Islet precursor cell (in vitro differentiated cells): ENCODE measurements around the gene HOXC4.
"Not testable (repeated sequence)": the region's sequence is repeated elsewhere in the genome, so short reads cannot be mapped to it uniquely, and the experiment has no call there.

Source experiments
- DNase-seq: peaks from one replicate; pipeline ENCODE4 v3.0.0-alpha.2; 2018

HOXC4 gene

DNA sequence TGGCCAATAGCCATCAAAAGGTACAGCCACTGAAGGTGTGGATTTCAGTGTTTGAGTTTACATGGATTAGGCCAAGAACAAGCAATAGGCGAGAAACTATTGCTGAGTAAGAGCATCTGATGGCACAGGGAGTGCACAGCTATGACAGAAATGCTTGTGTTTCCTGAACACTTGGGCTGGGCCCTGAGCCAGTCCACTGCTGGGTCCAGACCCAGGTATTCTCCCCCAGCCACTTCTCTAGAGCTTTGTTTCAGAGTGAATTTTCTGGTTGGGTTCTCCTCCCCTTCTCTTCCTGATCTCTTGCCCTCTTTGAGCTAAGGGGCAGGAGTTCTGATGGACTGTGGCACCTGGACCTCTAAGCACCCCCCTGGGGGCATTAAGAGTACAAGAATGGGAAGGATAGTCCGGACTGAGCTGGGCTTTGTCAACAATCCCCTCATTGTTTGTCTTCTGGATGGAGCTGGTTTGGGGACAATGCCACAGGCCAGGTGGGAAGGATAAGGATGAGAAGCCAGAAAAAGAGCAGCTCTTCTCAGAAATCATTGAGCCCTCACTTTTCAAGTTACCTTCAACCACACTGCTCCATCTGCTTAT lies 12.4 kb upstream of the HOXC4 start:
- DNase-seq: peak; percentile 61

DNA sequence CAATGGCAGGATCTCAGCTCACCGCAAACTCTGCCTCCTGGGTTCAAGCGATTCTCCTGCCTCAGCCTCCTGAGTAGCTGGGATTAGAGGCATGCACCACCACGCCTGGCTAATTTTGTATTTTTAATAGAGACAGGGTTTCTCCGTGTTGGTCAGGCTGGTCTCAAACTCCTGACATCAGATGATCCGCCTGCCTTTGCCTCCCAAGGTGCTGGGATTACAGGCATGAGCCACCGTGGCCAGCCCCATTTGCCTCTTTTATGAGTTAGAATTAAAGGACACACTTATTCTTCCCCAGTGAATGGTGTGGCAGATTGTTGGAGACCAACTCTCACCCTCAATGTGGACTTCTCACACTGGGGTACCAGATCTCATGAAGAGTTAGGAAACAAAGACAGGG lies 11.6 kb upstream of the HOXC4 start:
- DNase-seq: not testable (repeated sequence)

- no peak for DNase-seq
Measured at GRCh38 chr12:54042970-54043853, 10.4 kb upstream of the HOXC4 start.

DNA sequence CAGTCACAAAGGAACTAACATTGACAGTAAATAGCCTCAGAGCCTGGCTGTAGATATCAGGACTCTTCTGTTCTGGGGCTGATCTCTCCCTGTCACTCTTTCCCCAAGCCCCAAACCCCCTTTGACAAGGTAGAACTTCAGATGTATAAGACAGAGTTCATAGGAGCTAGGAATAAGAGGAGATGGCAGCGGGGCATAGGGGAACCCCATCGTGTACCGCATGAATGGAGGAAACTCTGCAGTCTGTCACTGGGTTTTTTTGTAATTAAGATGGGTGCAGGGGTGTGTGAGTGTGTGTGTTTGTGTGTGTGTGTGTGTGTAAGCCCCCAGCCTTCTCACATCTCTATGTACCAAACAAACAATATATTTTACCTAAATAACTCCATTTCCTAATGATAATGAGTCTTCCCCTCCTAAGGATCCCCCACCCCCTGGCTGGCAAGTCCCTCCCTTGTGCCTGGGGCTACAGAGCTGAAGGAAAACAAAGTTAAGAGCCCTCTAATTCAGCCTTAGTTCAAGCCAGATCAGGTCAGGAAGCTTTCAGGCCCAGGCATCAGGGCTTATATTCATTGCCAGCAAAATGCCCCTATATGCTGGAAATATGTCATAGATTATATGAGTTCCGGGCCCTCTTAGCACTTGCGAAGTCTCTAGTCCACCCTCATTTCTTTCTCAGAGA lies 9.1 kb upstream of the HOXC4 start:
- peak; percentile 75 for DNase-seq

- DNase-seq: no peak
Measured at GRCh38 chr12:54045401-54045800, 8.2 kb upstream of the HOXC4 start.

DNA sequence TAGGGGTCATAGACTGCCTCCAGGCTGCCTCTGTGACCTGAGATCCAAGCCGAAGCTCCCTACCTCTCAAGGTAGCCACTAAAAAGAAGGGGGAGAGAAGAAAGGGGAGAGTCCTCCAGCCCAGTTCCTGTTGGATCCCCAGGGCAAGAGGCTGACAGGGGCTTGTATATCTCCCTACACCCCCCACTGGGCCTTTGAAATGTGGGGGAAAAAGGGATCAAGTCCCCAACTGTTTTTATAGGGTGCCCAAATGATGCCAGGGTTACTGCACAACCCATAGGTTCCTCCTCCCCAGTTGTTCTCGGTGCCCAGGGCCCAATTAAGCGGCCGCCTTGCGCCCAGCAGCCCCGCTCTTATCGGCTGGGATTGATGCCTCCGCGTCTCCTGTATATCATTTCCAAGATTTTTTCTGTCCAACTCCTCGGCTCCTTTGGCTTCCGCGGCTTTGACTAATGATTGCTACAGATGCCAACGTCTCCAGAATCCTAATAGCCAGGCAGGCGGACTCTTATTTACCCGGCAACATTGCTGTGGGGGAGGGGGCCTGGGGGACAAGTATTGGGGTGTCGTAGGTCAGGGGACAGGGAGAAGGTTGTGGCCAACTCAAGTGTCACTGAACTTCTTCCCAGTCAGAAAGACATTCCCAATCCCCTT lies 7.6 kb upstream of the HOXC4 start:
- DNase-seq: no peak

GRCh38 chr12:54046809-54047159 lies 6.9 kb upstream of the HOXC4 start:
- DNase-seq: no peak

- DNase-seq: peak; percentile 80
Measured at GRCh38 chr12:54047160-54047963, 6.3 kb upstream of the HOXC4 start.

DNA sequence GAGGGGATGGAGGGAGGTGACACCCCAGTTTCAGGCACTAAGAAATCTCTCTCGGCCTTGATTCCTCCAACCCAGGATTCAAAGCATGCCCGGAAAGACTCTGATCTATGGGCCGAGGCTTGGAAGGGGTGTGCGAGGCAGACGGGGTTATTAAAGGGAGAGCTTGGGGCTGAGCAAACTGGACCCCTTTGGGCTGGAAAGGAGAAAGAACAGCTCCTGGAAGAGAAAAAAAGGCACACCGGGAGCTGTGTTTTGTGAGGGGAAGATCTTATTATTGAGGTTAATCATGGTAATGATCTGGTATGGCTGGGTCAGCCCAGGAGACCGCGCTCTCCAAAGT lies 5.7 kb upstream of the HOXC4 start:
- DNase-seq: no peak

GRCh38 chr12:54048406-54049093 lies 5.1 kb upstream of the HOXC4 start:
- DNase-seq: no peak

GRCh38 chr12:54049108-54049507 lies 4.5 kb upstream of the HOXC4 start:
- no peak for DNase-seq

DNA sequence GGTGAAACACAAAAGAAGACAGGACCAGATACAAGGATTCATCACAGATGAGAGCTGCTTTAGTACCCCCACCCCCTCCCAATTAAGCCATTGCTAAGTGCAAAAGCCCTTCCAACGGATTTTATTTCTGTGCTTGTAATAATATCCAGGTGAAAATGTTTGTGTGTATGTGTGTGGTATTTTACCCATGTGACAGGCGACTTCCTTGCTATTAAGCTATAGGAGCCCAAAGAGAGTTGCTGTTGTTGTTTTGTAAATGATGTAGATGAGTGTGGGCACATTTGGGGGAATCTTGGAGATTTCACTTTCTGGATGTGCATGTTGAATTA lies 3.2 kb upstream of the HOXC4 start:
- no peak for DNase-seq

DNA sequence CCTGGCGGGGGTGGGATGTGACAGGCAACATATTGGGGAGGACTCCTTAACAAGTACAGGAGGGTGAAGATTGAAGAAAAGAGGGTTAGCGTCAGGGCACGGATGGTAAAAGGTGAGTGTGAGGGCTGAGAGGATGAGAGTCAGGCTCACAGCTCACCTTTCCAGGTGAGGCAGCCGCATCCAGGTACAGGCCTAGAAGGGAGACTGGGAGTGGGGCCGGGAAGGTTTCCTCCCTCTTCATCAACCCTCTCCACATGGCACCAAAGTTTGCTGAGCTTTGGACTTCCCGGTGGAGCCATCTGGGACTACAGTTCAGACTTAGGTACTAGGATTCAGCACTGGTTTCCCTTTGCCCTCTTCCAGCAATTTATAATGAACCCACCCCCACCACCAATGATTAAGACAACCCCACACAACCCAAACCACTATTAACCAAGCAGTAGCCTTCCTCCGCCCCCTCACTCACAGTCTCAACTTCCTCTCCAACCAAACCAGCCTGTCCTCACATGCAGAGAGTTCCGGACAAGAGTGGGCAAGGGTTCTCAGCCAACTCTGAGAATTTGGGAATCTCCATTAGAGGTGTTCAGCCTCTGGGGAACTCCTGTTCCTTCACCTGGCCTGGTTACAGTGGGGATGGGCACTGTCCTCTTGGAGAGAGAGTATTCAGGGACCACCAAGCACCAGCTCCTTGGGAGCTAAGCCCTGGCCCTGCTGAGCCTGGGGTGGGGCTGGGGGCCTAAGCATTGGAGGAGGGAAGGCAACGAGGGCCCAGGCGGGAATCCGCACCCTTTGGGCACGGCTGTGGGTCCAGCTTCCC lies 2.4 kb upstream of the HOXC4 start:
- DNase-seq: no peak

GRCh38 chr12:54051874-54052437 lies 1.7 kb upstream of the HOXC4 start:
- peak; percentile 83 for DNase-seq

DNA sequence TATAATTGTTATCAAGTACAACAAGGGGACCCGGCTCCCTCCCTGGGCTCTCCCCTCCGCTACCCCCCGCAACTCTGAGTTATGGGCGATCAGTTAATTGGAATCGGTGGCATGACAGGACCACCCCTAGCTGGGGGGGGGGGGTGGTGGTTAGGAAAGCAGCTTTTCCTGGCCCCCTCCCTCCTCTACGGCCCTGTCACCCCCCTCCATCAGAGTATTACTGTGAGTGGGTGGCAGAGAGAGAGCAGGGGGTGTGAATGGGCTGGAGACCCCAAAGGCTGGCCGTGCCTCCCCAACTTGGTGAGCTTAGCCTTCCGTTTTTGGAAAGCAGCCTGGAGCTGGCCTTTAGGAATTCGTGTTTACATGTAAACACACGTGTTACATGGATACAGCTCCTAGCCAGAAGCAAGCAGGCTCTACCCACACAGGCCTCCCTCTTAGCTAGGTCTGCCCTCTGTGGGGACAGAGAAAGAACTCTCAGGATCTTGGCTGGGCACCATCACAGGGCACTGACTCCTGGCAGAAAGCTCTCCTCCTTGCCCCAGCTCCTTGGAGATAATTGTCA lies 1.1 kb upstream of the HOXC4 start:
- peak; percentile 75 for DNase-seq

DNA sequence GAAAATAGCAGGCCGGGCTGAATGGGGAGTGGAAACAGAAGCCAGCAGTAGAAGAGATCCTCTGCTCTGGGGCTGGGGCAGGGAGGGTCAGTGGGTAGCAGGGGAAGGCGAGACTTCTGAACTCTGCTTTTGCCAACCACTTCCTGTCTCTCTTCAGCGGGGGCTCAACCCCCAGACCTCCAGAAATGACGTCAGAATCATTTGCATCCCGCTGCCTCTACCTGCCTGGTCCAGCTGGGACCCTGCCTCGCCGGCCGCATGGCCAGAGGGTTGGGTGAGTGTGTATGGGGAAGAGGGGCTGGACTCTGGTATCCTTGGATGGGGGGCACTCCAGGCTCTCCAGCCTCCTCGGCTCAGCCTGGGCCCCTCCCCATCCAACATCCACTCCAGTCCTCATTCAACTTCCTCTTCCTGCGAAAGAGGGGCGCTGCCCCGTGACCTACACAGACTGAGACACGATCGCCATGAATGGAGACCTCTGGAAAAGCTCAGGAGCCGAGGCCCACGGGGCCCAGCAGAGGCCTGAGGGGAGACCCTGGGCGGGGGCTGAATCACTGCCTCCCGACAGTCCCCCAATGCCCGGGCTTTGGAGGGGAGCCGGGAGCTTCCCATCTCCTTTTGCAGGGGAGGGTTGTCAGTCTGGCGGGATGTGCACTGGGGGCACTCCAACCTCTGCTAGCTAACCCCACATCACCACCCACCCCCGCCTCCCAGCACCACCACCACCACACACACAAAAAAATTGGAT lies 458 bp upstream of the HOXC4 start:
- no peak for DNase-seq

GRCh38 chr12:54054742-54055194 lies 1.1 kb downstream of the HOXC4 start:
- DNase-seq: no peak

- no peak for DNase-seq
Measured at GRCh38 chr12:54055552-54055951, 1.9 kb downstream of the HOXC4 start.

- DNase-seq: no peak
Measured at GRCh38 chr12:54056110-54056509, 2.5 kb downstream of the HOXC4 start.
